Stomach (tissue), 9 donors: ENCODE results near the gene RPS16. TPM values are rescaled to one million over a fixed set of nuclear protein-coding genes. Genes with fewer than 3 reads are reported as not detected.
A peak's percentile ranks its signal among the peaks of the same experiment; 100 is the strongest.

Experiments
- DNase-seq, 2 donors: peaks; one replicate each; pipeline versions ENCODE4 v3.0.0 to v3.0.0-alpha.2; 2013 to 2019
- H3K27ac ChIP-seq, 5 donors: fragments of 200-600 bp in 4 of 5; sonication (generic) in 4 of 5; one replicate each; pipeline ENCODE4 v1.5.1; 2013 to 2019; ENCODE audit warnings: mild to moderate bottlenecking in 1 of 5, moderate library complexity in 1 of 5
- H3K27me3 ChIP-seq, 3 donors: fragments of 200-600 bp; sonication (generic); one replicate each; pipeline ENCODE4 v1.5.1; 2017 to 2019; ENCODE audit warnings: mixed run types in 1 of 3
- H3K36me3 ChIP-seq, 4 donors: fragments of 200-600 bp; sonication (generic); 1 replicate in 3 of 4; 2 replicates in 1 of 4; pipeline ENCODE4 v1.5.1; 2016 to 2019
- H3K4me1 ChIP-seq, 4 donors: fragments of 200-600 bp; sonication (generic); one replicate each; pipeline ENCODE4 v1.5.1; 2016 to 2019
- H3K4me3 ChIP-seq, 4 donors: fragments of 200-600 bp; sonication (generic) in 3 of 4; one replicate each; pipeline ENCODE4 v1.5.1; 2016 to 2019; ENCODE audit warnings: mild to moderate bottlenecking in 1 of 4
- H3K9me3 ChIP-seq, 4 donors: fragments of 200-600 bp; sonication (generic); one replicate each; pipeline ENCODE4 v1.5.1; 2016 to 2019
- EP300 ChIP-seq: sonication (generic); formaldehyde crosslinking; IDR thresholded peaks from one replicate; pipeline ENCODE4 v1.6.1; 2017; ENCODE audit warnings: antibody characterized with exemption
- POLR2A ChIP-seq, 4 donors: fragments of 450-650 bp; IDR thresholded peaks; one replicate each; pipeline ENCODE4 v1.6.1; 2016; ENCODE audit warnings: antibody characterized with exemption in 4 of 4, control low read depth in 2 of 4, mild to moderate bottlenecking in 1 of 4, moderate library complexity in 1 of 4
- POLR2AphosphoS5 ChIP-seq, 3 donors: sonication (generic); formaldehyde crosslinking; IDR thresholded peaks; one replicate each; pipeline ENCODE4 v1.6.1; 2016; ENCODE audit warnings: antibody characterized with exemption in 3 of 3
- WGBS, 5 donors: extraction: QIAGEN DNeasy Blood & Tissue Kit in 3 of 5; methylation state at CpG; one replicate each; pipeline versions ENCODE4 v1.1.5 to v1.1.7; 2013 to 2018; 5-methylcytosine and 5-hydroxymethylcytosine counted together
- intact Hi-C: fragments of 100-400 bp; cut with DNase I; formaldehyde crosslinking; loops from one replicate; pipeline ENCODE4 v1.15.1; 2023; ENCODE audit warnings: low total_unique reads
- polyA plus RNA-seq, 3 donors: library from polyadenylated mRNA; stranded (reverse); fragments of 200-250 nt; gene quantifications; one replicate each; pipeline ENCODE4 v1.2.3, GENCODE V29; 2013
- total RNA-seq, 5 donors: library from RNA; depleted of rRNA; stranded (reverse); fragments of >200 nt; gene quantifications; one replicate each; pipeline versions ENCODE4 v1.1.0 to v1.2.3, GENCODE V29; 2014 to 2016
- TF ChIP-seq, protein P1 (sequence below), 7 experiments: fragments of 450-650 bp in 4 of 7; fragments of 200-600 bp in 3 of 7; sonication (generic) in 3 of 7; IDR thresholded peaks; one replicate each; pipeline ENCODE4 v1.5.1; 2016 to 2019; ENCODE audit warnings: antibody characterized with exemption in 7 of 7, control low read depth in 2 of 7, mild to moderate bottlenecking in 1 of 7
- donor health status: healthy with polysubstance abuse.
- donor health status: Bipolar disorder and iron deficiency.
- donor health status: healthy.

The RPS16 gene
- total and polyA plus RNA-seq, 8 donors: 69.0 to 4,294 (median 2,267) TPM

DNA sequence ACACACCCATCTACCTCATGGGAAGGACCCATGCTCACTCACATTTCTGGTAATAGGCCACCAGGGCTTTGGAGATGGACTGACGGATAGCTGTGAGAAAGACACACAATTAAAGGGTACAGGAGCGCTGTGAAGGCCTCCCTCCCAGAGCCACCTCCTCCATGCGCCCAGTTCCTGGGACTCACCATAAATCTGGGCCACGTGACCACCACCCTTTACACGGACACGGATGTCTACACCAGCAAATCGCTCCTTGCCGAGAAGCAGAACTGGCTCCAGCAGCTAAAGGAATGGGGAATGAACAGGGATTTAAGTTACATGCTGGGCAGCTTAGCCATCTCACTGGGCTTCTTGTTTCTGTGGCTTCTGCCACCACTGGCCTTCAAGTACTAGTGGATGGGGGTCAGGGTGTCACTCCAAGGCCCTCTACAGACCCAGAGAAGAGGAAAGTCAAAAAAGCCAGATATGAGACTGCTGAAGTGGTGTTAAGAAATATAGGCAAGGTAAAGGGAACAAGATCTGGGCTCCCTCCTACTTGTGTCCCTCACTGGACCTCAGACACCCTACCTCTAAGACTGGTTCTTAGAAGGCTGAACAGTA is 2.2 kb downstream of the RPS16 start:
- DNase-seq: no peak
- Histone ChIP-seq H3K27ac (peak overlapping the region in 4 of 5 donors; percentile 87 to 95 (median 90)), H3K27me3 (no peaks in the 10 kb centered on the region), H3K9me3 (no peaks in the 10 kb centered on the region), H3K36me3 (peaks cover 30 to 32% (median 30%) of the 10 kb centered on the region in 4 donors), H3K4me1 (peaks cover 38 to 70% (median 49%) of the 10 kb centered on the region in 4 donors), H3K4me3 (peak overlapping the region in 2 of 4 donors; percentile 87 to 91)
- WGBS, 5 donors: 92 to 96% (median 95%) methylated on average over 5 to 8 of the region's 8 CpGs
- intact Hi-C loops: no loop called here
- TF ChIP-seq POLR2A (IDR thresholded peaks at IDR 0.05) (no peak), POLR2AphosphoS5 (IDR thresholded peaks at IDR 0.05) (no peak), EP300 (no peak)
- TF ChIP-seq, protein P1, sequence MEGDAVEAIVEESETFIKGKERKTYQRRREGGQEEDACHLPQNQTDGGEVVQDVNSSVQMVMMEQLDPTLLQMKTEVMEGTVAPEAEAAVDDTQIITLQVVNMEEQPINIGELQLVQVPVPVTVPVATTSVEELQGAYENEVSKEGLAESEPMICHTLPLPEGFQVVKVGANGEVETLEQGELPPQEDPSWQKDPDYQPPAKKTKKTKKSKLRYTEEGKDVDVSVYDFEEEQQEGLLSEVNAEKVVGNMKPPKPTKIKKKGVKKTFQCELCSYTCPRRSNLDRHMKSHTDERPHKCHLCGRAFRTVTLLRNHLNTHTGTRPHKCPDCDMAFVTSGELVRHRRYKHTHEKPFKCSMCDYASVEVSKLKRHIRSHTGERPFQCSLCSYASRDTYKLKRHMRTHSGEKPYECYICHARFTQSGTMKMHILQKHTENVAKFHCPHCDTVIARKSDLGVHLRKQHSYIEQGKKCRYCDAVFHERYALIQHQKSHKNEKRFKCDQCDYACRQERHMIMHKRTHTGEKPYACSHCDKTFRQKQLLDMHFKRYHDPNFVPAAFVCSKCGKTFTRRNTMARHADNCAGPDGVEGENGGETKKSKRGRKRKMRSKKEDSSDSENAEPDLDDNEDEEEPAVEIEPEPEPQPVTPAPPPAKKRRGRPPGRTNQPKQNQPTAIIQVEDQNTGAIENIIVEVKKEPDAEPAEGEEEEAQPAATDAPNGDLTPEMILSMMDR (IDR thresholded peaks at IDR 0.05): no peak

DNA sequence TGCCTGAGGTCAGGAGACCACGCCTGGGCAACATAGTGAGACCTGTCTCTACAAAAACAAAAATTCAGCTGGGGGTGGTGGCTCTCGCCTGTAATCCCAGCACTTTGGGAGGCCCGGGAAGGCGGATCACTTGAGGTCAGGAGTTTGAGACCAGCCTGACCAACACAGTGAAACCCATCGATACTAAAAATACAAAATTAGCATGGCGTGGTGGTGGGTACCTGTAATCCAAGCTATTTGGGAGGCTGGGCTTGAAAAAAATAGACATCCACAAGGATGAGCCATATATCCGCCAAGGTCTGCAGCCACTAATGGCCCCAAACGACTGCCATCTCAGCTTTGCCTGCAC is 3.1 kb downstream of the RPS16 start:
- TF ChIP-seq EP300 (no peak), POLR2AphosphoS5 (IDR thresholded peaks at IDR 0.05) (no peak), POLR2A (IDR thresholded peaks at IDR 0.05) (no peak)
- TF ChIP-seq, protein P1 (IDR thresholded peaks at IDR 0.05): no peak
- intact Hi-C loops: no loop called here
- Histone ChIP-seq H3K4me3 (no peak overlapping the region), H3K9me3 (no peaks in the 10 kb centered on the region), H3K36me3 (peaks cover 30 to 32% (median 30%) of the 10 kb centered on the region in 4 donors), H3K27me3 (no peaks in the 10 kb centered on the region), H3K4me1 (peaks cover 46 to 80% (median 58%) of the 10 kb centered on the region in 4 donors), H3K27ac (peak overlapping the region in 1 of 5 donors; percentile 91)
- DNase-seq: no peak
- 90 to 99% (median 97%) methylated on average over 8 of the region's 8 CpGs for WGBS, 5 donors

GRCh38 chr19:39430675-39431593 is 4.8 kb downstream of the RPS16 start:
- 46 to 54% (median 50%) methylated on average over 25 of the region's 25 CpGs for WGBS, 5 donors
- TF ChIP-seq POLR2AphosphoS5 (IDR thresholded peaks at IDR 0.05): peak in 2 of 3 donors; percentile 58 to 86
- TF ChIP-seq EP300: no peak
- Histone ChIP-seq H3K4me3 (no peak overlapping the region), H3K9me3 (no peaks in the 10 kb centered on the region), H3K27ac (peak overlapping the region; percentile 72 to 94 (median 76)), H3K4me1 (peaks cover 39 to 73% (median 52%) of the 10 kb centered on the region in 4 donors), H3K36me3 (peaks cover 30 to 32% (median 30%) of the 10 kb centered on the region in 4 donors), H3K27me3 (no peaks in the 10 kb centered on the region)
- intact Hi-C loops: no loop called here
- DNase-seq: peak in 1 of 2 donors; percentile 80

DNA sequence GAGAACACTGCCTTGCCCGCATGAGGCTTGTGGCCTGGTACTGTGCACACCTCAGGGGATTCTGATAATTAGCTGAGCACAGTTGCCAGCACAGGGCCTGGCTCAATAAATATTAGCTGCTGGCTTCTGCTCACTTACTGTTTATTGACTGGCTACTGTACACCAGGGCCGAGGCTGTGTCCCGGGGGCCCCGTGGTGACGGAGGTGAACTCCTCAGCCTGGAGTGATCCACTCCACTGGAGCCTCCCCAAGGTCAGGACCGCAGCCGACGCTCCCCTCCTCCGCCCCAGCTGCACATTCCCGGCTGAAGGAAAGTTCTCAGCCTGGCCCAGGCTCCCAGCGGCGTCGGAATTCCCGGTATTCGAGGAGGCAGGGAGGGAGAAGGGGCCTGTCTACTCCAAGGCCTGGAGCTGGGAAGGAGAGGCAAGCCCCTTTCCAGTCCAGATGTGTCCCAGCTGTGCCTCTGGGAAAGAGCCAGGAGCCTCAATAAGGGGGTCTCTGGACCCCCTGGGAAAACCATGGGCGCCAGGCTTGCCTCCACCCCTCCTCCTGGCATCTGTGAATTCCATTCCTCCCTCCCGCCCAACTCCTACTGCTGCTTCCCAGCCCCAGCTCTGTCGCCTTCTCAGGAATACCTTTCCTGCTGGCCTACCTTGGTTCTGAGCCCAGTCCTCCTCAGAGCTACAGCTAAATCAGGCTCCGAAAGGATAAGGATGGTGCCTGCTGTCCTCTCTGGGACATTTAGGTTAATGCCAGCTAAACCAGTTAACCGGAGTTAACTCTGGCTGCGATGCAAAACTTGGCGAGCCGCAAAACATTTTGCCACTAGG is 7.3 kb downstream of the RPS16 start:
- WGBS, 5 donors: 22 to 27% (median 23%) methylated on average over 18 to 23 of the region's 23 CpGs
- H3K36me3 ChIP-seq: peaks cover 15 to 40% (median 34%) of the 10 kb centered on the region in 4 donors
- peak; percentile 52 to 92 for DNase-seq
- no peaks in the 10 kb centered on the region for H3K9me3 ChIP-seq
- H3K4me3 ChIP-seq: no peak overlapping the region
- H3K4me1 ChIP-seq: peaks cover 21 to 55% (median 34%) of the 10 kb centered on the region in 4 donors
- H3K27ac ChIP-seq: peak overlapping the region; percentile 39 to 87 (median 82)
- no peaks in the 10 kb centered on the region for H3K27me3 ChIP-seq
- intact Hi-C loops: no loop called here
- TF ChIP-seq POLR2A (IDR thresholded peaks at IDR 0.05): no peak
- no peak for TF ChIP-seq EP300
- TF ChIP-seq POLR2AphosphoS5 (IDR thresholded peaks at IDR 0.05): peak in 2 of 3 donors; percentile 30 to 74
- TF ChIP-seq, protein P1 (IDR thresholded peaks at IDR 0.05): no peak
